Left renal cortex interstitium (tissue), 4 donors: ENCODE results near the gene UBR2. TPM values are rescaled to one million over a fixed set of nuclear protein-coding genes. Genes with fewer than 3 reads are reported as not detected.
"Not testable (repeated sequence)": the region's sequence is repeated elsewhere in the genome, so short reads cannot be mapped to it uniquely, and the experiment has no call there.

Experiments used
- DNase-seq, 4 donors: peaks; one replicate each; pipeline ENCODE4 v3.0.0-alpha.2; 2013; ENCODE audit warnings: low read depth in 4 of 4, low spot score in 2 of 4, missing footprints in 1 of 4
- polyA plus RNA-seq, 4 donors: library from polyadenylated mRNA; unstranded; fragments of 120-200 nt; gene quantifications; one replicate each; pipeline ENCODE4 v1.2.1, GENCODE V29; 2013; ENCODE audit not compliant: insufficient read length in 4 of 4

The UBR2 gene
- polyA plus RNA-seq, 4 donors, result 23.4 to 34.2 (median 28.8) TPM

- DNase-seq, result no peak
Observed at GRCh38 chr6:42722497-42722896, 158.7 kb downstream of the UBR2 start, which contains the start of gene PRPH2. PRPH2 (minus strand) TSS chr6:42722597; CDS start chr6:42722334, 263 bp downstream.

- DNase-seq, result no peak
Observed at GRCh38 chr6:42724825-42725224, 161.0 kb downstream of the UBR2 start.

GRCh38 chr6:42726026-42726425, 162.2 kb downstream of the UBR2 start:
- no peak for DNase-seq

- peak in 2 of 4 donors; percentile 79 to 87 for DNase-seq
Observed at GRCh38 chr6:42726485-42727086, 162.8 kb downstream of the UBR2 start.

GRCh38 chr6:42727087-42727611, 163.3 kb downstream of the UBR2 start:
- DNase-seq, result no peak

- DNase-seq, result no peak
Observed at GRCh38 chr6:42727627-42728026, 163.8 kb downstream of the UBR2 start.

- DNase-seq, result no peak
Observed at GRCh38 chr6:42729731-42730130, 165.9 kb downstream of the UBR2 start.

GRCh38 chr6:42733867-42734481, 170.1 kb downstream of the UBR2 start:
- DNase-seq, result not testable (repeated sequence)

GRCh38 chr6:42735976-42736375, 172.1 kb downstream of the UBR2 start:
- DNase-seq, result no peak

GRCh38 chr6:42740725-42741124, 176.9 kb downstream of the UBR2 start:
- DNase-seq, result no peak

- no peak for DNase-seq
Observed at GRCh38 chr6:42742116-42742894, 178.5 kb downstream of the UBR2 start.

Other genes starting within 250 kb of the UBR2 start
- gene TRERF1, start 112.1 kb upstream of the UBR2 start, polyA plus RNA-seq, result 10 to 100 TPM; 14.1 to 18.4 (median 16.0) TPM
- 1 to 10 TPM; 1.8 to 4.4 (median 2.8) TPM for gene PRPH2, start 158.6 kb downstream of the UBR2 start, polyA plus RNA-seq
- 10 to 100 TPM; 19.8 to 26.7 (median 23.9) TPM for gene TBCC, start 182.1 kb downstream of the UBR2 start, polyA plus RNA-seq
- gene BICRAL, start 218.0 kb downstream of the UBR2 start, polyA plus RNA-seq, result 10 to 100 TPM; 13.3 to 16.5 (median 15.8) TPM